Rectal smooth muscle tissue (tissue), 1 donor: Measurements from ENCODE around the gene CTDSP1.

ENCODE experiments used
- H3K27ac ChIP-seq: one replicate; pipeline ENCODE4 v1.7.0; 2013; ENCODE audit warnings: low read depth, low read length, inconsistent platforms
- H3K27me3 ChIP-seq: one replicate; pipeline ENCODE4 v1.7.0; 2013; ENCODE audit warnings: low read length; ENCODE audit not compliant: control insufficient read depth, insufficient read depth
- H3K36me3 ChIP-seq: one replicate; pipeline ENCODE4 v1.7.0; 2013; ENCODE audit warnings: low read length; ENCODE audit not compliant: control insufficient read depth, insufficient read depth
- H3K4me1 ChIP-seq: one replicate; pipeline ENCODE4 v1.7.0; 2013; ENCODE audit warnings: low read length; ENCODE audit not compliant: control insufficient read depth, insufficient read depth
- H3K4me3 ChIP-seq: one replicate; pipeline ENCODE4 v1.7.0; 2013; ENCODE audit warnings: low read length
- H3K9ac ChIP-seq: one replicate; pipeline ENCODE4 v1.7.0; 2013; ENCODE audit warnings: low read length

CTDSP1 gene

DNA sequence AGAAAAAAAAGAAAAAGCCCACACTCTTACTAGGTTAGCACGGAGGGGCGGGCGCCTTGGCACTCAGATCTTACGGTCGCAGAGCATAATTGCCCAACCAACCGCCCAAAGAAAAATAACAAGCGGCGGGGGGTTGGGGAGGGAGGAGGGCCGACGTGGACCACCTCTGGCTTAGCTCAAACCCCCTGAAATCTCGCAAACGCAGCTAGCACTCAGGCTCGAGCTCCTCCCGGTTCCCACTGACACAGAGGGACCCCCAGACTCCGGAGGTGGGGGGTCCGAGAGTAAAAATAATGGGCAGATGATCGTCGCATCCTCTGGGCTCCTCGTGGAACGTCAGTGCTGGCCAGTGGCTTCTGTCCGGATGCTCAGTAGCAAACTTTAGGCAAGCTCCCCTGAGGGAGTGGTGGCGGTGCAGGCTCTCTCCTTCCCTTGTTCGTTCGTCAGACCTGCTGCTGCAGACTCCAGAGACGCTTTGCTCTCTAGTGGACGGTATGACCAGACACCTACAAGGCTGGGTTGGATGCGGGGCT, 31.0 kb upstream of the CTDSP1 start:
- Histone ChIP-seq H3K27me3 (no peaks in the 10 kb centered on the region), H3K4me3 (peak overlapping the region; percentile 40), H3K27ac (peak overlapping the region; percentile 63), H3K9ac (no peak overlapping the region), H3K4me1 (peaks cover 2% of the 10 kb centered on the region), H3K36me3 (no peaks in the 10 kb centered on the region)

DNA sequence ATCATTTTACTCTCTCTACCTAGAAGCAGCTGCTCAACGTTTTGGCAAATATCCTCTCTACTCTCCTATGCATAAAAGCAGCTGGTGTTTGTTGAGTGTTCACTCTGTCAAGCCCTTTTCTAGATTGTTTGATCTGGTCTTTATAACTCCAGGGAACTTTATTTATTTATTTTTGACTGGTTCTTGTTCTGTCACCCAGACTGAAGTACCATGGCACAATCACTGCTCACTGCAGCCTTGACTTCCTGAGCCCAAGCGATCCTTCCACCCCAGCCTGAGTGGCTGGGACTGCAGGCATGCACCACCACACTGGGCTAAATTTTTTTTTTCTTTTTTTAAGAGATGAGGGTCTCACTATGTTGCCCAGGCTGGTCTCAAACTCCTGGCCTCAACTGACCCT, 30.3 kb upstream of the CTDSP1 start:
- Histone ChIP-seq H3K9ac (no peak overlapping the region), H3K4me3 (no peak overlapping the region)

DNA sequence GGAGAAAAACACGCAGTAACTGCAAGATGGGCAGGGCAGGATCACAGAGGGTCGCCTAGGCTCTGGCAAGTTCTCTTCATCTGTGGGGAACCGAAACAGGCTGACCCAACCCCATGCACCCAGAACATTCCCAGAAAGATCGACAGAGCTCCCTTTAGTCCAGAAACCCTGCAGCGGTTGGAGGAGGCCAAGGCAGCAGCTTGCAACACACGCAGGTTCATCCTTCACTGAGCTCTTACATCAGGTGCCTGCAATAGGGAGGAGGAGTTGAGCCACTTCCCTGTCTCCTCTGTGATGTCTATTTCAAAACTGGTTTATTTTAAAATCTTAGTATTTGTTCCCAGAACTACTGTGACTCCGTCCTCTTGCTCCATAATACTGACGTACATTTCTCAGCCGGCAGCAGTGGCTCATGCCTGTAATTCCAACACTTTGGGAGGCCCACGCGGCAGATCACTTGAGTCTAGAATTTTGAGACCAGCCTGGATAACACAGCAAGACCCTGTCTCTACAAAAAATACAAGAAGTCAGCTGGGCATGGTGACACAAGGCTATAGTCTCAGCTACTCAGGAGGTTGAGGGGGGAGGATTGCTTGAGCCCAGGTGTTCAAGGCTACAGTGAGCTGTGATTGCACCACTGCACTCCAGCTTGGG, 29.1 kb upstream of the CTDSP1 start:
- Histone ChIP-seq H3K4me3 (no peak overlapping the region), H3K4me1 (peaks cover 5% of the 10 kb centered on the region), H3K36me3 (no peaks in the 10 kb centered on the region), H3K9ac (no peak overlapping the region), H3K27me3 (no peaks in the 10 kb centered on the region), H3K27ac (no peak overlapping the region)

More for the DNA sequence above, 30.3 kb upstream of the CTDSP1 start:
- Histone ChIP-seq H3K4me1 (peaks cover 2% of the 10 kb centered on the region), H3K36me3 (no peaks in the 10 kb centered on the region), H3K27ac (no peak overlapping the region), H3K27me3 (no peaks in the 10 kb centered on the region)

DNA sequence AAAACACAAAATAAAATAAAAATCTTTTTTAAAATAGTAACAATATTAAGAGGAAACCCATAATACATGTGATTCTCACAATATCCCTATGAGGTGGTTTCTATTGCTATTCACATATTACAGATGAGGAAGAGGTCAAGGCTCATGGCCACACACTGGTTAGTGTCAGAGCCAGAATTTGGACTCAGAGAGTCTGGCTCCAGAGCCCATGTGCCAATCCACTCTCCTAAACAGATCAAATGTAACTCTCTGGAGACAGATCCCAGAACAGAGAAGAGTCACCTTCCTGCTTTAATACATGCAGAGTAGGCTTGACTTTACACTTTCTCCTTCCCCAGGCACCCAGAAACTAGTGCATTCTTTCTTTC, 27.7 kb upstream of the CTDSP1 start:
- no peak overlapping the region for H3K9ac ChIP-seq
- H3K36me3 ChIP-seq: no peaks in the 10 kb centered on the region
- no peak overlapping the region for H3K4me3 ChIP-seq
- H3K27ac ChIP-seq: no peak overlapping the region
- H3K4me1 ChIP-seq: peaks cover 5% of the 10 kb centered on the region
- no peaks in the 10 kb centered on the region for H3K27me3 ChIP-seq

DNA sequence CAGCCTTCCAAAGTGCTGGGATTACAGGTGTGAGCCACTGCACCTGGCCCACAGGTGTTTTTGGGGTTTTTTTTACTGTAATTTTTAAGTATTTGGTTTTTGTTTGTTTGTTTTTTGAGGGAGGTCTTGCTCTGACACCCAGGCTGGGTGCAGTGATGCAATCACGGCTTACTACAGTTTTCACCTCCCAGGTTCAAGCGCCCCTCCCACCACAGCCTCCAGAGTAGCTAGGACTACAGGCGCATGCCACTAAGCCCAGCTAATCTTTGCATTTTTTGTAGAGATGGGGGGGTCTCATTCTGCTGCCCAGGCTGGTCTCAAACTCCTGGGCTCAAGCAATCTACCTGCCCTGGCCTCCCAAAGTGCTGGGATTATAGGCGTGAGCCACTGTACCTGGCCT, 24.9 kb upstream of the CTDSP1 start:
- peak overlapping the region; percentile 24 for H3K27ac ChIP-seq
- no peak overlapping the region for H3K9ac ChIP-seq
- H3K27me3 ChIP-seq: no peaks in the 10 kb centered on the region
- H3K4me1 ChIP-seq: peaks cover 4% of the 10 kb centered on the region
- H3K36me3 ChIP-seq: no peaks in the 10 kb centered on the region
- no peak overlapping the region for H3K4me3 ChIP-seq

DNA sequence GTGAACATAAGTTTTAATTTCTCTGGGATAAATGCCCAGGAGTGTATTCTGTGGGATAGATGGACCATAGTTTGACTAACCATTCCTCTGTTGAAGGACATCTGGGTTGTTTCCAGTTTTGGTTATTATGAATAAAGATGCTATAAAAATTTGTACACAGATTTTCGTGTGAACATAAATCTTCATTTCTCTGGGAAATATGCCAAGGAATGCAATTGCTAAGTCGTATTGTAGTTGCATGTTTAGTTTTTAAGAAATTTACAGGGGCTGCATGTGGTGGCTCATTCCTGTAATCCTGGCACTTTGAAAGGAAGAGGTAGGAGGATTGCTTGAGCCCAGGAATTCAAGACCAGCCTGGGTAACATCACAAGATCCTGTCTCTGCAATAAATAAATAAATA, 24.5 kb upstream of the CTDSP1 start:
- Histone ChIP-seq H3K4me1 (peaks cover 4% of the 10 kb centered on the region), H3K27me3 (no peaks in the 10 kb centered on the region), H3K27ac (peak overlapping the region; percentile 24), H3K4me3 (no peak overlapping the region), H3K9ac (no peak overlapping the region), H3K36me3 (no peaks in the 10 kb centered on the region)

DNA sequence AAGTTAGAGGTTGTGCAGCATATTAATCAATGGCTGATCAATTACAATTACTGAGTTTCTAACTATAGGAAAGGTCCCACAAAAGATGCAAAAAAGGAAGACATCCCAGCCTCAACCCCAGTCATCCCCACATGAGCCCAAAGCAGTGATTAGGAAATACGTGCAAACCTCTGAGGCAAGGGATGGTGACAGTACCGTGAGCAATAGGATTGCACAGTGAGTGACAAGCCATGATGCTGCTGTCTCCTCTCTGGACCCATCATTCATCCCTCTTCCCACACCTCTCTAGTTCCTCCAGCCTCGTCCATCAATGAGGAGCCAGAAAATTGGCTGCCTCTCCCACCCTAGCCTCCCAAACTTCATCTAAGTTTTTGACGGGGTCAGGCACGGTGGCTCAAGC, 21.6 kb upstream of the CTDSP1 start:
- Histone ChIP-seq H3K36me3 (no peaks in the 10 kb centered on the region), H3K4me3 (no peak overlapping the region), H3K9ac (no peak overlapping the region), H3K27me3 (no peaks in the 10 kb centered on the region), H3K27ac (no peak overlapping the region), H3K4me1 (peaks cover 4% of the 10 kb centered on the region)

DNA sequence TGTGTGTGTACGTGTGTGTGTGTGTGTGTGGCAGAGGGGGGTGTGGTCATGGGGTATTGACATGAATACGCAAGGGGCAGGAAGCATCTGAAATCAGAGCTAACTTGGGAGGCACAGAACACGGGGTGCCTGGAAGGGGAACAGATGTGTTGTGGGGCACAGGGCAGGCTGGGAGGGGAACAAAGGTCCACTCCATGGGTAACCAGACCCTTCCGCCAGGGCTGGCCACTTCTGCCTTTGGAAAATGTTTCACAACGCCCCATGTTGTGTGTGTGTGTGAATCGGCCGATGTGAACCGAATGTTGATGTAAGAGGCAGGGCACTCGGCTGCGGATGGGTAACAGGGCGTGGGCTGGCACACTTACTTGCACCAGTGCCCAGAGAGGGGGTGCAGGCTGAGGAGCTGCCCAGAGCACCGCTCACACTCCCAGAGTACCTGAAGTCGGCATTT, 17.7 kb upstream of the CTDSP1 start, which contains the start of gene SLC11A1:
Gene SLC11A1 (plus strand): TSS at position 358 of the 451 bp plus-strand sequence. CDS start 96 bp downstream, outside the sequence.
- Histone ChIP-seq H3K27me3 (no peaks in the 10 kb centered on the region), H3K9ac (no peak within 1 kb of the TSS), H3K27ac (no peak within 1 kb of the TSS), H3K4me1 (no peaks in the 10 kb centered on the region), H3K4me3 (no peak within 1 kb of the TSS), H3K36me3 (no peaks in the 10 kb centered on the region)

DNA sequence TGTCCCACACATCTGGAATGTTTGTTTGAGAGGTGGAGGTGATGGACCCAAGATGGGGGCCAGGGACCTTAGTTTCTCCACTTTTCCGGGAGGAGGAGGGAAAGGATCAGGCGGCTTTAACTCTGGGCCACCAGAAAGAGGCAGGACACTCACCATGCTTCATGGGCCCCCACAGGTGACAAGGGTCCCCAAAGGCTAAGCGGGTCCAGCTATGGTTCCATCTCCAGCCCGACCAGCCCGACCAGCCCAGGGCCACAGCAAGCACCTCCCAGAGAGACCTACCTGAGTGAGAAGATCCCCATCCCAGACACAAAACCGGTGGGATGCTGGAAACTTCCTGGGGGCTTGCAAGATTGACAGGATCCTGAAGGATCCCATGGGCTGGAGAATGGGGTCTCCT, 16.9 kb upstream of the CTDSP1 start:
- Histone ChIP-seq H3K9ac (no peak overlapping the region), H3K27me3 (no peaks in the 10 kb centered on the region), H3K4me3 (no peak overlapping the region)

DNA sequence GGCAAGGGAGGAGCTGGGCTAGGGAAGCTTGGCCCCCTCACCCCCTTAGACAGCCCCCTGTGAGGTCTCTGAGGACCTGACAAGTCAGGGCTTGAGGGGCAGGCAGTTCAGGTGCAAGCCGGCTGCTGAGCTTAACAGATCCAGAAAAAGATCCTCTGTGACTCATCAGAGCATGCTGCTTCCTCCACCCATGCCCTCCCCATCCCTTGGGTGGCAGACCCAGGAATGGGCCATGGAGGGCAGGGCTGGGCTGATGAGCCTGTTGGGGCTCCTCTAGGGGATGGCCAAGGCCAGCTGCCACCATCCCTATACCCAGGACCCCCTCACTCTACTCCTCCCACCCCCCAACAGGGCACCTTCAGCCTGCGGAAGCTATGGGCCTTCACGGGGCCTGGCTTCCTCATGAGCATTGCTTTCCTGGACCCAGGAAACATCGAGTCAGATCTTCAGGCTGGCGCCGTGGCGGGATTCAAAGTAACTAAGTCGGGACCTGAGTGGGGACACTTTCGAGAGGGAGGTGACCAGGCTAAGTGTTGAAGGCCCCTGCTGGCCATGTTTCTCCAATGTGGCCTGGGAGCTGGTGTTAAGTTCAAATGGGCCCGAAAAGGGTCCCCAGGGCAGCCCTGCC, 15.7 kb upstream of the CTDSP1 start:
- peaks cover 5% of the 10 kb centered on the region for H3K4me1 ChIP-seq
- H3K27ac ChIP-seq: no peak overlapping the region
- H3K36me3 ChIP-seq: no peaks in the 10 kb centered on the region
- H3K9ac ChIP-seq: no peak overlapping the region
- no peak overlapping the region for H3K4me3 ChIP-seq
- no peaks in the 10 kb centered on the region for H3K27me3 ChIP-seq

More for the DNA sequence above, 16.9 kb upstream of the CTDSP1 start:
- no peaks in the 10 kb centered on the region for H3K36me3 ChIP-seq
- H3K27ac ChIP-seq: no peak overlapping the region
- peaks cover 5% of the 10 kb centered on the region for H3K4me1 ChIP-seq

DNA sequence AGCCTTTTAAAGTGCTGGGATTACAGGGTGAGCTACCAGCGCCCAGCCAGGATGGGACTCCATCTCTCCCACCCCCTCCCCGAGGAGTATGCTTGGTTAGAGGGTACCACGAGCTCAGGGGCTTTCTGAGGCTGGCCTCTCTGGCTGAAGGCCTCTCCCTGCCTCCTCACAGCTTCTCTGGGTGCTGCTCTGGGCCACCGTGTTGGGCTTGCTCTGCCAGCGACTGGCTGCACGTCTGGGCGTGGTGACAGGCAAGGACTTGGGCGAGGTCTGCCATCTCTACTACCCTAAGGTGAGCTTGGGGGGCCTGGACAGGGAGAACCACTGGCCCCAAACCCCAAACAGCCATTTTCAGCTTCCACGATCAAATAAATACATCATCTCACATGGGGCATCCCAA, 14.7 kb upstream of the CTDSP1 start:
- H3K4me3 ChIP-seq: no peak overlapping the region
- no peak overlapping the region for H3K9ac ChIP-seq
- H3K27ac ChIP-seq: no peak overlapping the region

DNA sequence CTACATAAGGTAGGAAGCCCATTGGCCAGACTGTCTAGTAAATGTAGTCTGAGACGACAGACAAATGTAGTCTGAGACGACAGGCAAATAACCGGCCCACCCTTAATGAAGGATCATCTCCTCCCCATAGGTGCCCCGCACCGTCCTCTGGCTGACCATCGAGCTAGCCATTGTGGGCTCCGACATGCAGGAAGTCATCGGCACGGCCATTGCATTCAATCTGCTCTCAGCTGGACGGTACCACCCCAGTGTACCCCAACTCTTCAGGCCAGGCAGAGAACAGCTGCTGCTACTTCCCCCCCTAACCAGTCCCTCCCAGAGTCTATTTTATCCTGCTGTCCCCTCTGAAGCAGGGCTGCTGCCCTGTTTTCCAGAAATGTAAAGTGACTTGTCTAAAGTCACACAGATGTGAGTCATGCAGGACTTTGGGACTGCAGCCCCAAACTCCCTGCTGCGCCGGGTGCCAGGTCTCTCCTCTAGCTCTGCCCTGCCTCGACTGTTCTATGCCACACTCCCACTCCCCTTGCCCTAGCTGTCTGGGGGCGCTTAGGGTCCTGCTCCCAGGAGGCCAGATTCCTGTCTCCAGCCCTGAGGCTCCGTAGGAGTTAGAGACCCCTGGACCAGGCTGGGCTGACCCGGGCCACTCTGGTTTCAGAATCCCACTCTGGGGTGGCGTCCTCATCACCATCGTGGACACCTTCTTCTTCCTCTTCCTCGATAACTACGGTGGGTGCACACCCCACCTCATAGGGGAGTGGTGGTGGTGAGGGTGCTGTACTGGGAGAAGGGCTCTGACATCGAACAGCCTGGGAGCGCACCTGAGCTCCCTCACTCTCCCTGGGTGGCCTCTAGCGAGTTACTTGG, 12.9 kb upstream of the CTDSP1 start:
- Histone ChIP-seq H3K4me3 (peak overlapping the region; percentile 45), H3K27ac (no peak overlapping the region), H3K9ac (no peak overlapping the region)

More for the DNA sequence above, 14.7 kb upstream of the CTDSP1 start:
- Histone ChIP-seq H3K36me3 (no peaks in the 10 kb centered on the region), H3K4me1 (peaks cover 5% of the 10 kb centered on the region), H3K27me3 (no peaks in the 10 kb centered on the region)

More for the DNA sequence above, 12.9 kb upstream of the CTDSP1 start:
- H3K36me3 ChIP-seq: no peaks in the 10 kb centered on the region
- peaks cover 5% of the 10 kb centered on the region for H3K4me1 ChIP-seq
- no peaks in the 10 kb centered on the region for H3K27me3 ChIP-seq
